NCI-H128 (cell line): Measurements from ENCODE around the gene SLF2.

Experiments used
- DNase-seq: peaks from one replicate; lab custom pipeline; 2025; ENCODE audit not compliant: unreplicated experiment; lab: John Stamatoyannopoulos, UW

The SLF2 gene, protein sequence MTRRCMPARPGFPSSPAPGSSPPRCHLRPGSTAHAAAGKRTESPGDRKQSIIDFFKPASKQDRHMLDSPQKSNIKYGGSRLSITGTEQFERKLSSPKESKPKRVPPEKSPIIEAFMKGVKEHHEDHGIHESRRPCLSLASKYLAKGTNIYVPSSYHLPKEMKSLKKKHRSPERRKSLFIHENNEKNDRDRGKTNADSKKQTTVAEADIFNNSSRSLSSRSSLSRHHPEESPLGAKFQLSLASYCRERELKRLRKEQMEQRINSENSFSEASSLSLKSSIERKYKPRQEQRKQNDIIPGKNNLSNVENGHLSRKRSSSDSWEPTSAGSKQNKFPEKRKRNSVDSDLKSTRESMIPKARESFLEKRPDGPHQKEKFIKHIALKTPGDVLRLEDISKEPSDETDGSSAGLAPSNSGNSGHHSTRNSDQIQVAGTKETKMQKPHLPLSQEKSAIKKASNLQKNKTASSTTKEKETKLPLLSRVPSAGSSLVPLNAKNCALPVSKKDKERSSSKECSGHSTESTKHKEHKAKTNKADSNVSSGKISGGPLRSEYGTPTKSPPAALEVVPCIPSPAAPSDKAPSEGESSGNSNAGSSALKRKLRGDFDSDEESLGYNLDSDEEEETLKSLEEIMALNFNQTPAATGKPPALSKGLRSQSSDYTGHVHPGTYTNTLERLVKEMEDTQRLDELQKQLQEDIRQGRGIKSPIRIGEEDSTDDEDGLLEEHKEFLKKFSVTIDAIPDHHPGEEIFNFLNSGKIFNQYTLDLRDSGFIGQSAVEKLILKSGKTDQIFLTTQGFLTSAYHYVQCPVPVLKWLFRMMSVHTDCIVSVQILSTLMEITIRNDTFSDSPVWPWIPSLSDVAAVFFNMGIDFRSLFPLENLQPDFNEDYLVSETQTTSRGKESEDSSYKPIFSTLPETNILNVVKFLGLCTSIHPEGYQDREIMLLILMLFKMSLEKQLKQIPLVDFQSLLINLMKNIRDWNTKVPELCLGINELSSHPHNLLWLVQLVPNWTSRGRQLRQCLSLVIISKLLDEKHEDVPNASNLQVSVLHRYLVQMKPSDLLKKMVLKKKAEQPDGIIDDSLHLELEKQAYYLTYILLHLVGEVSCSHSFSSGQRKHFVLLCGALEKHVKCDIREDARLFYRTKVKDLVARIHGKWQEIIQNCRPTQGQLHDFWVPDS

DNA sequence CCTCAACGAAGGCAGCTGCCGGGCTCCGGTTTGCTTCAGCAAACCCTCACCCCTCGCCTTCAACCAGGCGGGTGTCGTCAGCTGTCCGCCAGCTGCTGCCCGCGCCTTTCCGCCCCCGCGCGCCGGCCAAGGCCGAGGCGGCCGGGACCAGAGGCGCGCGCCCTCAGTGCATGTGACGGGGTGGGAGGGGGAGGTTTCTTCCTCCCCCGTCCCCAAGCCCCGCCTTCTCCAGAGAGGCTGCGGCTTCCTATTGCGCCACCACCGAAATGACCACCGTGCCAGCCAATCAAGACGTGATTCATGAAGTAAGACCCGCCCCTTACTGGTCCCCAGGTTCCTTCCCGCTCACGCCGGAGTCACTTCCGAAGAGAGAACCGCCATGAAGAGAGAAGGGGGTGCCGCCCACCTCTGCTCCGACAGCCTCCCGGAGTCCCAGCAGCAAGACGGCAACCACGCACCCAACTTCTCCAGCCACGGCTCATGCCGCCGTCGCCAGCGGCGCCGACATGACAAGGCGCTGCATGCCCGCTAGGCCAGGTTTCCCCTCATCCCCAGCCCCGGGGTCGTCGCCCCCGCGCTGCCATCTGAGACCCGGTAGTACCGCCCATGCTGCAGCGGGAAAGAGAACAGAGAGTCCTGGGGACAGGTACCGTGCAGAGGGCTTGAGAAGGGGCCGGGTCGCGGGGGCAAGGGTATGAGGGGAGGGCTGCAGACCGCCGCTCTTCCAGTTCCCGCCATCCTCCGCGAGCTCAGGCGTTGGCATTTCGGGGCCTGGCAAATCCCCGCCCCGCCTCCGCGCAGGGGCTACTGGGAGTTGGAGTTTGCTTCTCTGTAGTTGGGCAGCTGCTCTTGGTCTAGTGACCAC lies at the start of gene SLF2:
Gene SLF2 (plus strand): TSS at position 359 of the 865 bp plus-strand sequence. CDS start 148 bp downstream, at position 507.
- DNase-seq: peak; percentile 86

DNA sequence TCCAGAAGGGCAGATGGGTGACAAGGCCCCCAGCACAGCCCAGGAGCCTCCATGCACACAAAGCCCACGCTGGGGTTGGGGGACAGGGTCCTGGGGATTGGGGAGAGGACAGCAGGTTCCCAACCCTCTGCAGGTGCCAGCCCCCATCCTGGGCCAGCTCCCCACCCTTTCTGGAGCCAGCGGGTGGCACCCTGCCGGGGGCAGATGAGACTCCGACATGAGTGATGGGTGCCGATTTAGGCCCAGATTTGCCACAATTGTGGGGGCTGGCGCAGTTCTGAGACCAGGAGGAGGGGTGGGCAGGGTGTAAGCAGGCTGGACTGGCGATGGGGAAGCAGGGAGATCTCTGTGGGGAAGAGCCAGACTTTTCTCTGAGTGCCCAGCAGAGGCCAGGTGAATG lies 49.3 kb upstream of the SLF2 start:
- no peak for DNase-seq

DNA sequence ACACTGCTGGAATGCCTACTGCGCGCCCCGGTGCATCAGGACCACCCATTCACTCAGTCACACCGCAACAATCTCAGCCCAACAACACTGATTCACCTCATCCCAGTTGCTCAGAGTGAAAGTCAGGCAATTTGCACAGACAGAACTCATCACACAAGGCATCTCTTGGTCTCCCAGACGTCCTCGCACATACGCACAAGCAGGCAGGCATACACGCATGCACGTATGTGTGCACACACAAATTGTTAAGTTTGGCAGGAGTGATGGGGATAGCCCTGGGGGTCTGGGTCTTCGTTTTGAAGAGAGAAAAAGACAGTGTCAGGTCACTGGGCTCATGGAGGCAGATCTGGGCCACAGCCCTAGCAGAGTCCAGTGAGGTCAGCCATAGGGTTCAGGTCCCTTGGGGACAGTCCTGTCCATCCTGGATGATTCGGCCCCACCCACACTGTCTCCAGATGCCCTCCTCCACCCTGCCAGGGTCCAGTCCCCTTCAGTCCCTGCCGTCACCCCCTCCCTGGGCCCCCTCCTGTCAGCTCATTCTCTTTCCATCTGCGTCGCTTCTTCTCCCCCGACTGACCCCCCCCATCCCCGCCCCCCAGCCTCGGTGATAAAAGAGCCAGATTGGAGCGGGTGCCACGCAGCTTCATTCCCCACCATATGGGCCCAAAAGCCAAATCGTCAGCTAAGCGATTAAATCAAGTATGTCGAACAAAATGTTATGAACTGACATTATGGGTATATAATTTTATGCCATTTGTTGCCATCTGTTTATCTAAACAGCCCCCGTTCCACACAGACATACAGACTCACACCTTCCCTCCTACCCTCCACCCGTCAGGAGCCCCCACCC lies 48.5 kb upstream of the SLF2 start:
- DNase-seq: no peak

DNA sequence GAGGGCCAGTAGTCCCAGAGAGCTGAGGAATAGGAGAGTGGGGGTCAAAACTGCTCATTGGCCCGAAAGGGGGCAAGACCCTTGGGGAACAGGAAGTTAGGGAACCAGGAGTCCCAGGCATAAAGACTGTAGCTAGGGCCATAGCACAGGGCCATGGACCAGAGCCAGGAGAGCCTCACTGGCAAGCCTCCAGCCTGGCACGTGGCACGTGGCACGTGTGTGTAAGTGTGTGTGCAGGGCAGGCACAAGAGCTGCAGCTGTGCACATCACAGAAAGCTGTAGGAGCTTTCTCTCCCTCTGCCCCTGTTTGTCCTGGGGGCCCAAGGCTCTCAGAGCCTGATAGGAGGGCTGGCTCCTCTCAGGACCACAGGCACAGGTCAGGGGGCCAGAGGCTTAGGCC lies 47.8 kb upstream of the SLF2 start:
- no peak for DNase-seq

DNA sequence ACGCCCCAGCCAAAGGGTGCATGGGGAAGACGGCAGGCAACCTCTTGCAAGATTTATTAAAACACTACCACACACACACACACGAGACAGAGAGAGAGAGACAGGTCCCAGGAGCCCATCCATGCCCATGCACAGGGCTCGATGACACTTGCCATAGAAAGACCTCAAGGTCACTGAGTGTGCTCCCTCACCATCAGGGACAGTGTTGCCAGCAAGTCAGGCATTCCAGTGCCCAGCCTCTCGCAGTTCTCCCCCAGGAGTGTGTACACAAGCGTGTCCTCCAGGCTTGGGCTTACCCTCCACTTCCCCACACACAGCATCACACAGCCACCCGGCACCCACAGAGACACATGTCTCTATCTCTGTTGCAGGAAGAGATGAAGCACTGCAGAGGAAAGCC lies 46.8 kb upstream of the SLF2 start:
- DNase-seq: no peak

DNA sequence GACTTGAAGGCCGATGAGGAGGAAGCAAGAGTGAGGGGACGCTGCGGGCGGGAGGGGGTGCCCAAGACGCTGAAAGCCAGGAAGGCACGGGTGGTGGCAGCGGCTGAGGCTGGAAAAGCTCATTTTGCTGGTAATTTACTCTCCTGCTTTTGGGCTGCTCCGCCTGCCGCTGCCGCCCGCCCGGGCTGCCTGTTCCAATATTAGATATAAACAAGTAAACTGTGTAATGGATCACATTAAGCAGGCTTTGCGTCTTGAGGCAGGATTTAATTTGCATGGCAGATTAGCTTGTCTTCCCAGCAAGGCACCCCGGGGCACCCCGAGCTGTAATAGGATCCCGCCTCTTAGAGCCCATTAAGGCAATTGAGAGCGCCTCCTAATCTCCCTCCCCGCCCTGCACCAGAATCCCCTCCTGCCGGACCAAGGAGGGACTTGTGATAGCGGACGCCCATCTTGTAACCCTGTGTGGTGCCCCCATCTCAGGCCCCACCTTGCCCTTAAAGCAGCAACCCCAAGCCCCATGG lies 46.1 kb upstream of the SLF2 start:
- peak; percentile 3 for DNase-seq

DNA sequence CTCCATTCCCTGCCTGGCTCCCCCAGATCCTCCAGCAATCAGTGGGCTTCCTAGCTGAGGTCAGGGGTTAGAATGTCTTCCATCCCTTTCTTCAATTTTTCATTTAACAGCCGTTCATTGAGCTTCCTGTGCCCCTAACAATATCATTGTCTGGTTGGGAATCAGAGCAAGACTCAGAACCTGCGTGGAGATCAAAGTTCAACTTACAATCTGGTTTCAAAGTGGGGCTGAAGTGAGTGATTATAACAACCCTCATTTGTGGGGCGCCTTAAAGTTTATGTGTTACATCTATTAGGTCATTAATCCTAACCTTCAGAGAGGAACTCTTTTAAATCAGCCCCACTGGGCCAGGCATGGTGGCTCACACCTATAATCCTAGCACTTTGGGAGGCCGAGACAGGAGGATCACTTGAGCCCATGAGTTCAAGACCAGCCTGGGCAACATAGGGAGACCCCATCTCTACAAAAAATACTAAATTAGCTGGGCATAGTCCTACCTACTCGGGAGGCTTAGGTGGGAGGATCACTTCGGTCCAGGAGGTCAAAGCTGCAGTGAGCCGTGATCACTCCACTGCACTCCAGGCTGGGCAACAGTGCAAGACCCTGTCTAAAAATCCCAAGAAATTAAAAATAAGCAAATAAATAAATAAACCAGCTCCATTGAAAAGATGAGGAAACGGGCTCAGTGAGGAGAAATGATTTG lies 45.4 kb upstream of the SLF2 start:
- no peak for DNase-seq

DNA sequence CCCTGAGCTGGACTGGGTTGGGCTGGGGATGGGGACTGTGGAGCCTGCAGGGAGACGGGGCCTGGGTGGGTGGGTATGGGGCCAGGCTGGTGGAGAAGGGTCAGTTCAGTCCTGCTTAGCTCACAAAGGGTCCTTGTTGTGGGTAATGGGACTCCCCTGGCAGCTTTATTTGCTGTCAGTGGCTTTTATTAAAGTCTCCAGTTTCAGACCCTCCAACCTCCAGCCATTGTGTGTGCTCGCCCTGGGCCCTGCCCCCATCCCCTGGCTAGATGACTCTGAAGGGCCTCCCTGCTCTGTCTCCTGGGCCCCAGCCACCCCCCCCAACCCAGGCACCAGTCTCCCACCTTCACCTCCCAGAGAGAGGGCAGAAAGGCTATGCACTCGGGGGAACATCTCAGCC lies 44.4 kb upstream of the SLF2 start:
- DNase-seq: no peak

DNA sequence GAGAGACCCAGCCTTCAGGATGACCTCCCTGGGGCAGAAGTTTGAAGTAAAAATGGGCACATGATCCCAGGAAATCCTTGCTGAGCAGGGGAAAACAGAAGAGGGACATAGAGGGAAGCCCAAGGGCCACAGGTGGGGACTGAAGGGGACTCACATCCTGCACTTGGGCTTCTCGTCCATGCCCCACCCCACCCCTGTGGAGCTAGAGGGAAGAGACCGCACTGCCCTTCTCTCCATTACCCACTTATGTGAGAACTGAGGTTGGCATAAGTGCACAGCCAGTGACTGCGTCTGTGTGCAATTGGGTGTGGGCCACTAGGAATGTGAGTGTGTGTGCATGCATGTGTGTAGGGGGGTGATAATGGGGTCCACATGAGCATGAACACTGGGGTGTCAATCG lies 43.4 kb upstream of the SLF2 start:
- no peak for DNase-seq

DNA sequence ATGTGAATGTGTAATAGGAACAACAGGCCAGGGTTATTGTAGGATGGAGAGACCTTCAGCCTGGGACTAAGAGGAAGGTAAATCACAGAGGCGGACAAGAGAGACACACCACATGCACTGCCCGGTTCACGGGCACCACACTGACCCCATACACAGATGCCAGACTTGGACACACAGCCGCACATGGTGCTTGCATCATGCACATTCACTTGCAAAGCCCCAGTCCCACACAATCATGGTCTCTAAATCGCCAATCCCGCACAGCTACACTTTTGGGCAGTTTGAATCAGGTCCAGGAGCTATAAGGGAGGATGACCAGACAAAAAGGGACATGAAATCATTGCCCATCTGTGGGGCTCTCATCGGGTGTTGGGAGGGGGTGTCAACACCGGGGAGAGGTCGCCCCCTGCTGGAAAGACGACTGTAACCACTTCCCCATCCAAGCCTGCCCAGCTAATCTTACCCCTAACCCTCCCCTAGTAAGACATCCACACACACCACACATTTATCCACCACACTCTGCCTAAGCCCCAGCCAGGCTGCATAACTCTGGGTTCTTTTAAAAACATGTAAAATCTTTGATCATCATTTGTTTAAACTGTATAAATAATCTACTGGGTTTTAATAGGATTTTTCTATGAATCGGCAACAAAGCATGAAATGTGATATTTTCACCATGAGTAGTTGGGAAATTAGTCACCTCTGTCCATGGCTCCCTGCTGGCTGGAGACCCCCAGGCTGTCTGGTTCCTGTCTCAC lies 40.5 kb upstream of the SLF2 start:
- no peak for DNase-seq

DNA sequence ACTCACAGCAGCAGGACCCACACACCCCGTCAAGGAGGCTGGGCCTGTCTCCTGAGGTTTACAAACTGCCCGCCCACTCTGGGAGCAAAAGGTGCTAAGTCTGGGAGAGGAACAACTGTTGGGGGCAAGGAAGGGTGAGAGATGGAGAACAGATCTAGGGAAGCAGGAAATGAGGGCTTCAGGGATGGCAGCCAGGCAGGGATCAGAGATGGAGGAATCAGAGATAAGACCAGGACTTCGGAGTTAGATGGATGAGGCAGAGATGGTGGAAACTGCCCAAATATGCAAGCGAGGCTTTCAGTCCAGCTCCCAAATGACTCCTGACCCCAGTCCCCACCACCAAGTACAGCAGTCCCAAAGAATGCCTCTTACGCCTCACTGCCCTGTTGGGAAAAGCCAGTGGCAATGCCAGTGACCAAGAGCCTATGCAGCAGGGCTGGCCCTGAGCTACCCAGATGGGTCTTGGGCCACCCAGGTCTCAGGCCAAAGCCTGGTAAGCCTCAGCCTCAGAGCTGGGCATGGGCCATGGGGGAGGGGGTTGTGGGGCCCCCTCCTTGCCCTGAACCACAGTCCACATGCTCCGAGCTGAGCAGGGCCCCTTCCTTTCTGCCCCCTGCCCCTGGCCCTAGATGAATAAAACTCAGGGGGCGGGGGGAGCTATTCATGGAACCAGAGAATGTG lies 39.5 kb upstream of the SLF2 start:
- DNase-seq: no peak

DNA sequence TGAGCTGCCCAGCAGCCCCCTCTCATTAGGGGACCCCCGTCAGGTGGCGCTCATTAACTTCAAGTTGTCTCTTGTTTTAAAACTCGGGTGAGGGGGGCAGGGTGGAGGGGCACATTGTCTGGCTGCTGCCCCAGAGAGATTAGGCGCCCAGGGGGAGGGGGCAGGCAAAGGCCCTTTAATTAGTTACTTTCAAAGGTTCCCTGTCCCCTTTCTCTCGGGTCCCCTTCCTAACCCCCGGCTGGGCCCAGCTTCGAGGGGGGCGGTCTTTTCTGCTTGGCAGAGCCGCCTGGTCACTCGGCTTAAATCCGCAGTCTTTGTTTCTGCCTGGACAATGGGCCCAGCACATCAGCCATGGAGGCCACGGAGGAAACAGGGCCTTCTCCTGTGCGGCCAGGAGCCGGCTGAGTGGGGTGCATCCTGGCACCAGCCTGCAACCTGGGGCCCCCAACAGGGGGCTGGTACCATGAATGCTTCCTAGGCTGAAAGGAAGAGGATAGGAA lies 38.9 kb upstream of the SLF2 start:
- no peak for DNase-seq

DNA sequence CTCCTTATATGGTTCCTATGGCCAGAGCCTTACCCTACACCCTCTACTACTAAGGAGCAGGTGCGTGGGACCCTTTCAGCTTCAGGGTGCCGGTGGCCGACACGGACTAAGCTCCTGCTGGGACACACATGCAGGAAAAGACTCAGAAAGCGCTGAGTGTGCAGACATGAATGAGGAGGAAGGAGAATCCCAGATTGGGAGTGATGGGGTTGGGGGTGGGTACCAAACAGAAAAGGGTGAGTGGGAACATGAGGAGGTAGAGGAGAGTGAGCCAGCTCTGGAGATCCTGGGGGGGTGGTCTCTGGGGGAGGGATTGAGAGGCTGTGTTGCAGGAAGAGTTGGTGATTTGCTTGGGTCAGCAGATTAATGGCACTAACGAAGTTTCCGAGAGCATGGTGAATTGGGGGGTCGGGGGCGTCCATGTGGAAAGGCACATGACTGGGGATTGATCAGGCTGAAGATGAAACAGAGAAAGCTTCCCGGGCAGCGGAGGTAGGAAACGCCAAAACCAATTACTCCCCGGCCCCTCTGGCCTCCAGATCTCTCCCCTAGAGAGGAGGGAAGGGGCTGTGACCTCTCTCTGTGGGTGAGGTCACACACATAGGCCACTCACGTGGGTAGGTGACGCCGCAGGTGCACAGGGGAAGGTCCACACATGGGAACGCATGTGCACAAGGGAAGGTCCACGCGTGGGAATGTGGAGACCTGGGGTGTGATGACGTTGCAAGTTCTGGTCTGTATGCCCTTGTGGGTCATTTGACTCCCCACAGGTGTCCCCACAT lies 37.9 kb upstream of the SLF2 start:
- DNase-seq: no peak

DNA sequence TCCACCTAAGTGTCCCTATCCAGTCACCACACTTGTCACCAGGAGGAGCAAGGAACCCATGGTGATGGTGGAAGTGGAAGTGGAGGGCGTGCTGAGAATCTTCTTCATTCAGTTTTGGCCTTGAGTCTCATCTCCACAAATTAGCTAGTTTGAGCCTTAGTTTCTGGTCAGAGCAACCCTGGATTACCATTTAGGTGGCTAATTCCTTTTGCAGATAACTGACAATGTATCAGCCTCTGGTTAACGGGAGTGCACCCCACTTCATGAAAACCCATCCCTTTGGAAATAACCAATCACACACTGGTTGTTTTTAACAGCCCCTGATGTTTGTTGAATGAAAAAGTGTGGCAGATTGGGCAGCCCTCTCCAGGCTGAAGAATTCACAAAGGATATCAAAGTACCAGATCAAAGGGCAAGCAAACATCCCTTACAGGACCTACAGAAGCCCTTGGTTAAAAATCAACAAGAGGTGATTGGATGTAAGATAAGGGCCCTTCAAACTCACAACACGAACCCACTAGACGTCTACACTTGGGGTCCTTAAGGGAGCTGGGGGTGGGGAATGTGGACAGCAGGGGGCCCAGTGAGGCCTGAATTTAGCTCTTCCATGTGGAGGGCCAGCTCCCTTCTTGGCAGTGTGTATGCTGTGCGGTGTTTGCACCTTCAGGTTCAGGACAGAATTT lies 37.1 kb upstream of the SLF2 start:
- DNase-seq: no peak

DNA sequence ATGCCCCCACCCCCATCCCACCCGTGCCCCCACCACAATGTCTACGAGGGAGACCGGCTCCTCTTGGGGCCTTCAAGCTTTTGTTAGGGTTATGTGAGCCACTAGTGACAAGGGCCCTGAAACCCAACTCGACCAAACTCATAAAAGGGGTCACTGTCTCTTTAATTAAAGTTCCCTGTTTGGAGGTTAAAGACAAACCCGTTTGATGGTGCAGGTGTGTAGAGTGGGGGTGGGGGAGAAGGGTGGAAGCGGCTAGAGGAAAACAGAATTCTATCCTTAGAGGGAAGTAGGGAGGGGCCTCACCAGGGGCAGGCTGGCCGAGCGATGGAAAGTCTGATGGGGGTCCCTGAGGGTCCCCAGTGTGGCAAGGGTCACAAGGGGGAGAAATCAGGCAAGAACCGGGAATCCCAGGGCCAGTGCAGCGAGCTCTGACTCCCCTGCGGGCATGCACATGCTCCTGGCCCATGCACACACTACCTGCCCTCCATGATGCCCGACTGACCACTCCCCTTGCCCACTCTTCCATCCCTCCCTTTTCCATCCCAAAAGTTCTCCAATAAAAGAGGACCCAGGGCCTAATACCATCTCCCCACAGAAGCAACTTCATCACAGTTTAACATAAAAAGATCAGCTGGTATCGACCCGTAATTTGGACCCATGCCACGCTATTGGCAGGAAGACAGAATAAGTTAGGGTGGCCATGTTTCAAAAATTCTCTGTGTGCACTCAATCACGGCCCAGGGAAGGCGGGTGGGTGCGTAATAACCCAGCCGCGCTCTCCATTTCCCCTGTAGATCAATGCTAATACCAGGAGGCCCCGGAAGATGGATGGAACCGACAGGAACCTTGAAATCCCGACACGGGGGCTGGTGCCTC lies 35.9 kb upstream of the SLF2 start:
- no peak for DNase-seq
